Keratinocyte (primary cell): ENCODE measurements around the gene RCHY1.

Source experiments
- CTCF ChIP-seq, 3 experiments: IDR thresholded peaks in 1 of 3; conservative IDR thresholded peaks in 1 of 3; optimal IDR thresholded peaks in 1 of 3; 2 replicates in 2 of 3; 3 replicates in 1 of 3; pipeline versions ENCODE3 to v1.5.1; 2011; ENCODE audit warnings: low read length in 3 of 3, mild to moderate bottlenecking in 3 of 3, moderate library complexity in 2 of 3, control low read depth in 1 of 3, inconsistent platforms in 1 of 3; ENCODE audit not compliant: insufficient read depth in 2 of 3; ENCODE audit errors: extremely low read depth in 1 of 3
- EZH2 ChIP-seq: IDR thresholded peaks from one replicate; pipeline ENCODE4 v1.6.1; 2012; ENCODE audit warnings: inconsistent platforms, mild to moderate bottlenecking, low read length, moderate library complexity

DNA sequence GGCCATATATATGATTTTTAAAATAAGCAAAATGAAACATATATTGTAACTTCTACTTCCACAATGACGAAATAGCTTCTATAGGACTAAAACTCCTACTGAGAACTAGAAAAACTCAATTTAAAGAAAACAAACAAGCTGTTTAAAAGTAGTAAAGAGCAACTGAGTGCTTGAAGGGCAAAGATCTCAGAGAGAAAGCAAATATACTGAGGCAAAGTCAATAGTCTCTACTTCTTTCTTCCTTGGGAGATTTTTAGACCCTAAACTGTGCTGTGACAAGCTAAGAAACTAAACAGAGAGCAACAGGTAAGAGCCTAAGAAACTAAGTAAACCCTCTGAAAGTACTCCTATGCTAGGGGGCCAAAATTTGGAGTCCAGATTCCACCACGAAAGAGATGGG is 8.6 kb downstream of the RCHY1 start:
- TF ChIP-seq CTCF (optimal IDR thresholded peaks at IDR 0.05 in 1 of 3, IDR thresholded peaks at IDR 0.05 in 1 of 3, conservative IDR thresholded peaks at IDR 0.05 in 1 of 3; ENCODE audit: extremely low read depth in 1 of 3, insufficient read depth in 2 of 3, low read length in 3 of 3) (no peak), EZH2 (no peak)
